HG02642 (cell line): ENCODE measurements around the gene GP1BB.
"Not testable (repeated sequence)": the region's sequence is repeated elsewhere in the genome, so short reads cannot be mapped to it uniquely, and the experiment has no call there.

ENCODE experiments used
- ATAC-seq: cut with Tn5 transposase; IDR thresholded peaks from one replicate; pipeline ENCODE4 v1.9.1; 2021; ENCODE audit warnings: mild to moderate bottlenecking; ENCODE audit not compliant: unreplicated experiment, poor library complexity

Gene GP1BB

GRCh38 chr22:19723232-19723982 is at the start of gene GP1BB:
GP1BB (plus strand) TSS chr22:19723539; CDS start chr22:19723570, 31 bp downstream.
- no peak for ATAC-seq

- ATAC-seq: no peak
These were observed 49.7 kb upstream of the GP1BB start for GRCh38 chr22:19673660-19674059.

- ATAC-seq: no peak
These were observed 49.0 kb upstream of the GP1BB start for GRCh38 chr22:19674129-19674928.

- ATAC-seq: no peak
These were observed 48.4 kb upstream of the GP1BB start for GRCh38 chr22:19674929-19675253.

- ATAC-seq: no peak
These were observed 47.9 kb upstream of the GP1BB start for GRCh38 chr22:19675428-19675827.

- not testable (repeated sequence) for ATAC-seq
These were observed 46.9 kb upstream of the GP1BB start for GRCh38 chr22:19676437-19676836.

GRCh38 chr22:19678949-19679521 is 44.3 kb upstream of the GP1BB start:
- ATAC-seq: no peak

GRCh38 chr22:19679522-19680101 is 43.7 kb upstream of the GP1BB start:
- no peak for ATAC-seq

GRCh38 chr22:19680287-19680881 is 43.0 kb upstream of the GP1BB start:
- no peak for ATAC-seq

- ATAC-seq: no peak
These were observed 42.2 kb upstream of the GP1BB start for GRCh38 chr22:19680911-19681862.

GRCh38 chr22:19681863-19682245 is 41.5 kb upstream of the GP1BB start:
- no peak for ATAC-seq

- no peak for ATAC-seq
These were observed 36.4 kb upstream of the GP1BB start for GRCh38 chr22:19686946-19687345.

GRCh38 chr22:19687561-19688300 is 35.6 kb upstream of the GP1BB start:
- no peak for ATAC-seq

GRCh38 chr22:19688301-19689290 is 34.7 kb upstream of the GP1BB start:
- ATAC-seq: no peak

- no peak for ATAC-seq
These were observed 33.9 kb upstream of the GP1BB start for GRCh38 chr22:19689408-19689807.

- ATAC-seq: no peak
These were observed 32.2 kb upstream of the GP1BB start for GRCh38 chr22:19691007-19691720.

- no peak for ATAC-seq
These were observed 31.5 kb upstream of the GP1BB start for GRCh38 chr22:19691721-19692341.
